Activated CD4-positive, alpha-beta T cell treated with anti-CD3 and anti-CD28 coated beads, Interleukin-2, Interleukin-4, amounts not matched to agents 100 ng/mL and 50 ng/mL, durations not matched to agents 16 hours and 8 hours (primary cell): ENCODE data around the gene TMEM30A.

Experiments
- DNase-seq: peaks from one replicate; pipeline ENCODE4 v3.0.0-alpha.2; 2020; ENCODE audit warnings: low spot score

The TMEM30A gene

GRCh38 chr6:75284632-75285282 is at the start of gene TMEM30A:
Gene TMEM30A, minus strand, starts transcription at chr6:75284792. Its CDS starts 154 bp downstream, at chr6:75284638.
- DNase-seq: peak; percentile 99

- DNase-seq: no peak
Observed at GRCh38 chr6:75333676-75334200, 49.1 kb upstream of the TMEM30A start.

GRCh38 chr6:75331151-75331550 is 46.6 kb upstream of the TMEM30A start:
- no peak for DNase-seq

GRCh38 chr6:75329703-75330102 is 45.1 kb upstream of the TMEM30A start:
- DNase-seq: no peak

- DNase-seq: no peak
Observed at GRCh38 chr6:75327807-75328206, 43.2 kb upstream of the TMEM30A start.

- no peak for DNase-seq
Observed at GRCh38 chr6:75326557-75327258, 42.1 kb upstream of the TMEM30A start.

- no peak for DNase-seq
Observed at GRCh38 chr6:75318900-75319299, 34.3 kb upstream of the TMEM30A start.

- DNase-seq: no peak
Observed at GRCh38 chr6:75317503-75318206, 33.1 kb upstream of the TMEM30A start.

GRCh38 chr6:75315978-75316377 is 31.4 kb upstream of the TMEM30A start:
- DNase-seq: no peak

GRCh38 chr6:75308250-75308988 is 23.8 kb upstream of the TMEM30A start:
- no peak for DNase-seq

- no peak for DNase-seq
Observed at GRCh38 chr6:75307364-75308004, 22.9 kb upstream of the TMEM30A start.

- no peak for DNase-seq
Observed at GRCh38 chr6:75306064-75306463, 21.5 kb upstream of the TMEM30A start.

GRCh38 chr6:75305573-75305972 is 21.0 kb upstream of the TMEM30A start:
- DNase-seq: no peak

GRCh38 chr6:75302280-75302679 is 17.7 kb upstream of the TMEM30A start:
- no peak for DNase-seq

GRCh38 chr6:75301537-75301936 is 16.9 kb upstream of the TMEM30A start:
- DNase-seq: no peak

GRCh38 chr6:75301088-75301487 is 16.5 kb upstream of the TMEM30A start:
- no peak for DNase-seq

- DNase-seq: no peak
Observed at GRCh38 chr6:75300531-75300855, 15.9 kb upstream of the TMEM30A start.

GRCh38 chr6:75299801-75300530 is 15.4 kb upstream of the TMEM30A start:
- no peak for DNase-seq

GRCh38 chr6:75296811-75297779 is 12.5 kb upstream of the TMEM30A start:
- peak; percentile 66 for DNase-seq

GRCh38 chr6:75292555-75292954 is 8.0 kb upstream of the TMEM30A start:
- no peak for DNase-seq
